ENCODE data around the gene UTP4. TPM values are rescaled to one million over a fixed set of nuclear protein-coding genes. Genes with fewer than 3 reads are reported as not detected.

Gene UTP4
- total RNA-seq, 4 donors from 2014 or later: 32.9 to 85.7 (median 35.9) TPM

DNA sequence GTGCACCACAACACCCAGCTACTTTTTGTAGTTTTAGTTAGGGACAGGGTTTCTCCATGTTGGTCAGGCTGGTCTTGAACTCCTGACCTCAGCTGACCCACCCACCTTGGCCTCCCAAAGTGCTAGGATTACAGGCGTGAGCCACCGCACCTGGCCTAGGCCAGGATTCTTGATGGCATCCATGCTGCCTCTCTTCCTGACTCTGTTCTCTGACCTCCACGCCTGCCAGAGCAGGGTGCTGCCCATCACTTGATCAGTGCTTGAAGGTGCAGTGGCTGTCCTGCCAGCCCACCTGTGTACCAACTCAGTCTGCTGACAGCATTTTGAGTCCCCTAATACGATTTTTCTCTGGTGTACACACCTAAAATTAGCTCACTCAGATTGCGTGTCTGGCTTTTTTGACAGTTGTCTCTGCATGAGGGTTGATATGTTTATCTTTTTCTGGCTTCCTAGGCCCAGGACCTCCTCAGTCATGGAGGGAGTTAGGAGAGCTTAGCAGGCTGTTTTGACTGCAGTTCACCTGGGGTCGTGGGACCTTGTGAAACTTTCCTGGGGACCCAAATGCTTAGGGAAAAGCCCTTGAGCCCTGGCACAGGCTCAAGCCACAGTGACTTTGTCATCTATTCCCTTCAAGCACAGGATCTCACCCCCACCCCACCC, 21.1 kb upstream of the UTP4 start:
- TF ChIP-seq, protein P1, sequence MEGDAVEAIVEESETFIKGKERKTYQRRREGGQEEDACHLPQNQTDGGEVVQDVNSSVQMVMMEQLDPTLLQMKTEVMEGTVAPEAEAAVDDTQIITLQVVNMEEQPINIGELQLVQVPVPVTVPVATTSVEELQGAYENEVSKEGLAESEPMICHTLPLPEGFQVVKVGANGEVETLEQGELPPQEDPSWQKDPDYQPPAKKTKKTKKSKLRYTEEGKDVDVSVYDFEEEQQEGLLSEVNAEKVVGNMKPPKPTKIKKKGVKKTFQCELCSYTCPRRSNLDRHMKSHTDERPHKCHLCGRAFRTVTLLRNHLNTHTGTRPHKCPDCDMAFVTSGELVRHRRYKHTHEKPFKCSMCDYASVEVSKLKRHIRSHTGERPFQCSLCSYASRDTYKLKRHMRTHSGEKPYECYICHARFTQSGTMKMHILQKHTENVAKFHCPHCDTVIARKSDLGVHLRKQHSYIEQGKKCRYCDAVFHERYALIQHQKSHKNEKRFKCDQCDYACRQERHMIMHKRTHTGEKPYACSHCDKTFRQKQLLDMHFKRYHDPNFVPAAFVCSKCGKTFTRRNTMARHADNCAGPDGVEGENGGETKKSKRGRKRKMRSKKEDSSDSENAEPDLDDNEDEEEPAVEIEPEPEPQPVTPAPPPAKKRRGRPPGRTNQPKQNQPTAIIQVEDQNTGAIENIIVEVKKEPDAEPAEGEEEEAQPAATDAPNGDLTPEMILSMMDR (IDR thresholded peaks at IDR 0.05): no peak
- ATAC-seq (ENCODE audit: low FRiP score): no peak
- no peak for DNase-seq (ENCODE audit: low spot score)

DNA sequence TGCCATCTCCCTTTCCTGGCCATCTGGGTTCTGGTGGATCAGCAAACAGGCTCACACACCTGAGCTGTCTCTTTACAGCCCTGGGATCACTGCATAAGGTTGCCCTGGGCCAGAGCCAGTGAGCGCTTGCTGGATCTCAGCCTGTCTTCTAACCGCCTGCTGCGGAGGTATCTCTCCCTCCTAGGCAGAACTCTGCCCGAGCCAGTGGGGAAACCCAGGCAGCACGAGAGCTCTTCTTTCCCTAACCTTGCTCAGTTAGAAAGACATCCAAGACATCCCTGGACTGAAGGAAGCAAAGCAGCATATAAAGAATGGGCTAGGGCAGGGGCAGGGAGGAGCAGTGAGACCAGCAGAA, 20.6 kb upstream of the UTP4 start:
- ATAC-seq (ENCODE audit: low FRiP score) (no peak), DNase-seq (ENCODE audit: low spot score) (no peak)
- TF ChIP-seq, protein P1 (IDR thresholded peaks at IDR 0.05): no peak

DNA sequence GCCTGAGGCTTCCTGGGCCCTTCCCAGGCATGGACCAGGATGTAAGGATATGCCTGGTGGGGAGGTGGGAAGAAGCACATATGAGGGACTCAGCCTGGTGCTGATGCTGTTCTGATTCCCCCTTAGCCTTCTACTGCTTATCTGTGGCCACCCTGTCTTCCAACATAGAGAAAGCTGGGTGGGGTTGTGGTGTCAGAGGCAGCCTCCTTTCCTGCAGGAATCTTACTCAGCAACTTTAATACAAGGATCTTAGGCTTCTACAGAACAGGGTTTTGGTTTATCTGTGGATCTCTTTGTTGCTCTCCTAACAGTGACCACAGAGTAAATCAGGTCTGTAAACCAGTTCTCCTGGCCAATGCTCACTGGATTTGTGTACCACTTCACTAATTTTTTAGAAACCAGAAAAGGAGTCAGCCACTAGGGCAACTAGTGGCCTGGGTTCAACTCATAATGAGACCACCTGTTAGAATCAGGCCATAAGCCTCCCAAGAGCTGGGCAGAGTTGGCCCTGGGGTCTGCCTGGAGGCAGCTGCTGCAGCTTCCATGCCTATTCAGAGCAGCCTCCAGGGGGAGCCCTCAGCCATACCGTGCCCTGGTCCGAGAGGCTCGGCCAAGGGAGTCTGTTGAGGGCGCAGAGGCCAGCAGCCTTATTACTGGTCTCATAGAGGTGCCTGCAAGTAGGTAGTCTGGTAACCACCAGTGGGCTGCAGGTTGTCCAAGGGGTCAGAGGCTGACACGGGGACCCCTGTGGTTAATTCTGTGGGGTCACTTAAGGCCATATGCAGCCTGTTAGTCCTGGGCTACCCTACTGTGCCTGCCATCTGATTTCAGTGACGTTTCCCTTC, 19.9 kb upstream of the UTP4 start:
- peak; percentile 46 for ATAC-seq (ENCODE audit: low FRiP score)
- peak; percentile 31 for DNase-seq (ENCODE audit: low spot score)
- TF ChIP-seq, protein P1 (IDR thresholded peaks at IDR 0.05): no peak

DNA sequence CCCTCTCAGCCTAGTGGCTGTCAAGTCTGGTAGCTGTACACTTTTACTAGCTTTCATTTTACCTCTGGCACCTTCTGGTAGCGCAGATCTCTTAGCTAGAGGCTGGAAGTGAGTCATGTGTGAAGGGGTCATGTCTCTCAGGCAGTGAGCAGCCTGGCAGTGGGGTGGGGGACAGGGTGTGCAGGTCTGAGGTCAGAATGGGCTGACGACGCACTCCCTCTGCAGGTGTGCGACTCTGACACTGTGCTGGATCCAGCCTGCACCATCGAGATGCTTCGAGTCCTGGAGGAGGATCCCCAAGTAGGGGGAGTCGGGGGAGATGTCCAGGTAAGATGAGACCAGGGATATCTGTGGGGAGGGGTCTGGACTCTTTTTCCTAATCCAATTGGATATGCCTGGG, 19.2 kb upstream of the UTP4 start:
- DNase-seq (ENCODE audit: low spot score): no peak
- ATAC-seq (ENCODE audit: low FRiP score): no peak
- TF ChIP-seq, protein P1 (IDR thresholded peaks at IDR 0.05): no peak

DNA sequence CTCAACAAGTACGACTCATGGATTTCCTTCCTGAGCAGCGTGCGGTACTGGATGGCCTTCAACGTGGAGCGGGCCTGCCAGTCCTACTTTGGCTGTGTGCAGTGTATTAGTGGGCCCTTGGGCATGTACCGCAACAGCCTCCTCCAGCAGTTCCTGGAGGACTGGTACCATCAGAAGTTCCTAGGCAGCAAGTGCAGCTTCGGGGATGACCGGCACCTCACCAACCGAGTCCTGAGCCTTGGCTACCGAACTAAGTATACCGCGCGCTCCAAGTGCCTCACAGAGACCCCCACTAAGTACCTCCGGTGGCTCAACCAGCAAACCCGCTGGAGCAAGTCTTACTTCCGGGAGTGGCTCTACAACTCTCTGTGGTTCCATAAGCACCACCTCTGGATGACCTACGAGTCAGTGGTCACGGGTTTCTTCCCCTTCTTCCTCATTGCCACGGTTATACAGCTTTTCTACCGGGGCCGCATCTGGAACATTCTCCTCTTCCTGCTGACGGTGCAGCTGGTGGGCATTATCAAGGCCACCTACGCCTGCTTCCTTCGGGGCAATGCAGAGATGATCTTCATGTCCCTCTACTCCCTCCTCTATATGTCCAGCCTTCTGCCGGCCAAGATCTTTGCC, 18.0 kb upstream of the UTP4 start:
- DNase-seq (ENCODE audit: low spot score) (no peak), ATAC-seq (ENCODE audit: low FRiP score) (no peak)
- TF ChIP-seq, protein P1 (IDR thresholded peaks at IDR 0.05): no peak

DNA sequence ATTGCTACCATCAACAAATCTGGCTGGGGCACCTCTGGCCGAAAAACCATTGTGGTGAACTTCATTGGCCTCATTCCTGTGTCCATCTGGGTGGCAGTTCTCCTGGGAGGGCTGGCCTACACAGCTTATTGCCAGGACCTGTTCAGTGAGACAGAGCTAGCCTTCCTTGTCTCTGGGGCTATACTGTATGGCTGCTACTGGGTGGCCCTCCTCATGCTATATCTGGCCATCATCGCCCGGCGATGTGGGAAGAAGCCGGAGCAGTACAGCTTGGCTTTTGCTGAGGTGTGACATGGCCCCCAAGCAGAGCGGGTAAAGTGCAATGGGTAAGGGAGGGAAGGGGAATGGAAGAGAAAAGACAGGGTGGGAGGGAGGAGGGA, 17.5 kb upstream of the UTP4 start:
- DNase-seq (ENCODE audit: low spot score) (no peak), ATAC-seq (ENCODE audit: low FRiP score) (no peak)
- TF ChIP-seq, protein P1 (IDR thresholded peaks at IDR 0.05): no peak

Data from omental fat pad (tissue), 4 donors.